Esophagus squamous epithelium (tissue), 5 donors: ENCODE results near the gene TCF23. TPM values are rescaled to one million over a fixed set of nuclear protein-coding genes. Genes with fewer than 3 reads are reported as not detected.

Experiments used
- DNase-seq: peaks from one replicate; lab custom pipeline; 2025; lab: John Stamatoyannopoulos, UW
- H3K27ac ChIP-seq, 4 donors: fragments of 200-600 bp; sonication (generic); one replicate each; pipeline ENCODE4 v1.5.1; 2016 to 2019; ENCODE audit warnings: mild to moderate bottlenecking in 1 of 4
- H3K27me3 ChIP-seq, 4 donors: fragments of 200-600 bp; sonication (generic); 1 replicate in 3 of 4; 2 replicates in 1 of 4; pipeline versions ENCODE4 v1.5.1 to v1.6.0; 2017 to 2021; ENCODE audit warnings: antibody characterized with exemption in 1 of 4
- H3K36me3 ChIP-seq, 3 donors: fragments of 200-600 bp; sonication (generic); one replicate each; pipeline ENCODE4 v1.5.1; 2016 to 2019
- H3K4me1 ChIP-seq, 3 donors: fragments of 200-600 bp; sonication (generic); one replicate each; pipeline ENCODE4 v1.5.1; 2017 to 2019
- H3K4me3 ChIP-seq, 4 donors: fragments of 200-600 bp; sonication (generic); 1 replicate in 3 of 4; 2 replicates in 1 of 4; pipeline ENCODE4 v1.5.1; 2016 to 2019; ENCODE audit warnings: mild to moderate bottlenecking in 2 of 4, moderate library complexity in 1 of 4
- H3K9me3 ChIP-seq, 3 donors: fragments of 200-600 bp; sonication (generic); one replicate each; pipeline ENCODE4 v1.5.1; 2016 to 2019
- CTCF ChIP-seq, 6 experiments: fragments of 450-650 bp in 4 of 6; fragments of 200-600 bp in 2 of 6; sonication (generic) in 2 of 6; IDR thresholded peaks; one replicate each; pipeline ENCODE4 v1.5.1; 2016 to 2019; ENCODE audit warnings: antibody characterized with exemption in 6 of 6, mild to moderate bottlenecking in 4 of 6, moderate library complexity in 4 of 6
- POLR2A ChIP-seq, 4 donors: fragments of 450-650 bp; IDR thresholded peaks; one replicate each; pipeline ENCODE4 v1.6.1; 2017; ENCODE audit warnings: antibody characterized with exemption in 4 of 4, mild to moderate bottlenecking in 4 of 4, moderate library complexity in 3 of 4
- WGBS, 2 donors: methylation state at CpG; one replicate each; pipeline ENCODE4 v1.1.5; 2018; 5-methylcytosine and 5-hydroxymethylcytosine counted together
- intact Hi-C: fragments of 100-400 bp; cut with DNase I; formaldehyde crosslinking; loops from one replicate; pipeline ENCODE4 v1.15.0; 2022
- total RNA-seq, 4 donors: library from RNA; depleted of rRNA; stranded (reverse); fragments of >200 nt; gene quantifications; one replicate each; pipeline ENCODE4 v1.1.0, GENCODE V29; 2016
- donor health status: DM: yes; HTN: yes; CAD: no.

Gene TCF23
- total RNA-seq, 4 donors from 2014 or later = not detected

- no peaks in the 10 kb centered on the region for H3K27me3 ChIP-seq
- TF ChIP-seq CTCF (IDR thresholded peaks at IDR 0.05) (no peak), POLR2A (IDR thresholded peaks at IDR 0.05) (no peak)
- H3K9me3 ChIP-seq = no peaks in the 10 kb centered on the region
- H3K4me1 ChIP-seq = peaks cover 0 to 14% (median 0%) of the 10 kb centered on the region in 3 donors
- no peak for DNase-seq
- H3K27ac ChIP-seq = no peak within 1 kb of the TSS
- 76 to 78% methylated on average over 2 to 4 of the region's 4 CpGs for WGBS, 2 donors
- H3K36me3 ChIP-seq = no peaks in the 10 kb centered on the region
- no peak within 1 kb of the TSS for H3K4me3 ChIP-seq
- intact Hi-C loops = no loop called here
These were observed 9.5 kb upstream of the TCF23 start, which contains the start of gene PRR30 for GRCh38 chr2:27139310-27139709. Gene PRR30 (minus strand): TSS chr2:27139410. CDS start chr2:27138329, 1,081 bp downstream.

GRCh38 chr2:27143285-27143684, 5.5 kb upstream of the TCF23 start:
- H3K36me3 ChIP-seq = no peaks in the 10 kb centered on the region
- TF ChIP-seq POLR2A (IDR thresholded peaks at IDR 0.05) = no peak
- no peak for TF ChIP-seq CTCF (IDR thresholded peaks at IDR 0.05)
- H3K4me1 ChIP-seq = peaks cover 0 to 8% (median 0%) of the 10 kb centered on the region in 3 donors
- WGBS, 2 donors = 25 to 56% methylated on average over 1 of the region's 1 CpG
- H3K27me3 ChIP-seq = no peaks in the 10 kb centered on the region
- H3K9me3 ChIP-seq = no peaks in the 10 kb centered on the region
- no peak for DNase-seq
- intact Hi-C loops = no loop called here
- H3K27ac ChIP-seq = no peak overlapping the region
- no peak overlapping the region for H3K4me3 ChIP-seq

- 75 to 84% methylated on average over 2 of the region's 2 CpGs for WGBS, 2 donors
- TF ChIP-seq POLR2A (IDR thresholded peaks at IDR 0.05) (no peak), CTCF (IDR thresholded peaks at IDR 0.05) (no peak)
- H3K4me1 ChIP-seq = peaks cover 0 to 8% (median 0%) of the 10 kb centered on the region in 3 donors
- H3K9me3 ChIP-seq = no peaks in the 10 kb centered on the region
- H3K36me3 ChIP-seq = no peaks in the 10 kb centered on the region
- H3K27ac ChIP-seq = no peak overlapping the region
- H3K27me3 ChIP-seq = peaks cover 0 to 12% (median 0%) of the 10 kb centered on the region in 4 donors
- intact Hi-C loops = no loop called here
- H3K4me3 ChIP-seq = no peak overlapping the region
- no peak for DNase-seq
These were observed 3.1 kb upstream of the TCF23 start for GRCh38 chr2:27145682-27146081.

- Histone ChIP-seq H3K4me3 (no peak overlapping the region), H3K4me1 (peaks cover 0 to 8% (median 0%) of the 10 kb centered on the region in 3 donors), H3K36me3 (no peaks in the 10 kb centered on the region), H3K27me3 (peaks cover 0 to 12% (median 0%) of the 10 kb centered on the region in 4 donors), H3K9me3 (no peaks in the 10 kb centered on the region), H3K27ac (no peak overlapping the region)
- DNase-seq = no peak
- WGBS, 2 donors = 72 to 95% methylated on average over 4 of the region's 8 CpGs
- intact Hi-C loops = no loop called here
- TF ChIP-seq POLR2A (IDR thresholded peaks at IDR 0.05) (no peak), CTCF (IDR thresholded peaks at IDR 0.05) (no peak)
These were observed 869 bp upstream of the TCF23 start for GRCh38 chr2:27147935-27148334.

- Histone ChIP-seq H3K9me3 (no peaks in the 10 kb centered on the region), H3K27ac (no peak overlapping the region), H3K4me1 (no peaks in the 10 kb centered on the region), H3K36me3 (no peaks in the 10 kb centered on the region), H3K27me3 (peaks cover 0 to 12% (median 0%) of the 10 kb centered on the region in 4 donors), H3K4me3 (no peak overlapping the region)
- WGBS, 2 donors = 80 to 83% methylated on average over 6 to 21 of the region's 29 CpGs
- no peak for TF ChIP-seq CTCF (IDR thresholded peaks at IDR 0.05)
- TF ChIP-seq POLR2A (IDR thresholded peaks at IDR 0.05) = no peak
- intact Hi-C loops = no loop called here
- no peak for DNase-seq
These were observed 984 bp downstream of the TCF23 start for GRCh38 chr2:27149570-27150405.
